Transverse colon (tissue), 4 donors: ENCODE data around the gene SMCR8. TPM values are rescaled to one million over a fixed set of nuclear protein-coding genes. Genes with fewer than 3 reads are reported as not detected.

Experiments used
- DNase-seq: peaks from one replicate; pipeline ENCODE4 v3.0.0-alpha.2; 2019
- H3K27ac ChIP-seq, 4 donors: fragments of 200-600 bp; sonication (generic); 2 replicates each; pipeline ENCODE4 v1.5.1; 2016 to 2018; ENCODE audit warnings: inconsistent platforms in 4 of 4
- H3K27me3 ChIP-seq: fragments of 200-600 bp; sonication (generic); 2 replicates; pipeline ENCODE4 v1.5.1; 2017; ENCODE audit warnings: inconsistent platforms
- H3K36me3 ChIP-seq, 4 donors: fragments of 200-600 bp; sonication (generic); 2 replicates each; pipeline ENCODE4 v1.5.1; 2017 to 2019; ENCODE audit warnings: inconsistent platforms in 4 of 4
- H3K4me1 ChIP-seq, 4 donors: fragments of 200-600 bp; sonication (generic); 2 replicates each; pipeline ENCODE4 v1.5.1; 2017 to 2020; ENCODE audit warnings: inconsistent platforms in 4 of 4
- H3K4me3 ChIP-seq, 4 donors: fragments of 200-600 bp; sonication (generic); 1 replicate in 1 of 4; 2 replicates in 3 of 4; pipeline versions ENCODE4 v1.5.1 to v1.6.1; 2017 to 2019; ENCODE audit warnings: inconsistent platforms in 4 of 4
- H3K9me3 ChIP-seq, 2 donors: fragments of 200-600 bp; sonication (generic); 2 replicates each; pipeline ENCODE4 v1.5.1; 2017 to 2019; ENCODE audit warnings: inconsistent platforms in 2 of 2
- CTCF ChIP-seq, 5 experiments: fragments of 200-600 bp in 3 of 5; fragments of 450-650 bp in 2 of 5; sonication (generic) in 3 of 5; IDR thresholded peaks; 1 replicate in 2 of 5; 2 replicates in 3 of 5; pipeline ENCODE4 v1.5.1; 2016 to 2017; ENCODE audit warnings: antibody characterized with exemption in 5 of 5, inconsistent platforms in 3 of 5, mild to moderate bottlenecking in 2 of 5, moderate library complexity in 1 of 5
- EP300 ChIP-seq: sonication (generic); formaldehyde crosslinking; IDR thresholded peaks from one replicate; pipeline ENCODE4 v1.6.1; 2017; ENCODE audit warnings: antibody characterized with exemption, low read depth
- POLR2A ChIP-seq: fragments of 450-650 bp; IDR thresholded peaks from one replicate; pipeline ENCODE4 v1.6.1; 2016; ENCODE audit warnings: antibody characterized with exemption, mild to moderate bottlenecking, moderate library complexity
- POLR2AphosphoS5 ChIP-seq, 3 donors: sonication (generic); formaldehyde crosslinking; IDR thresholded peaks; one replicate each; pipeline ENCODE4 v1.6.1; 2016; ENCODE audit warnings: antibody characterized with exemption in 3 of 3
- WGBS, 2 donors: methylation state at CpG; one replicate each; pipeline ENCODE4 v1.1.5; 2018; ENCODE audit warnings: low coverage in 1 of 2; 5-methylcytosine and 5-hydroxymethylcytosine counted together
- in situ Hi-C, 4 donors: fragments of 200-750 bp; cut with MboI; loops; one replicate each; pipeline versions ENCODE4 v1.15.0 to v1.15.1; 2017; ENCODE audit warnings: low sequenced_read_pairs in 3 of 4, low pct_ligation_motif_present in 1 of 4, low pct_unique_long_range_greater_than_20kb in 1 of 4
- intact Hi-C: fragments of 100-400 bp; cut with DNase I; formaldehyde crosslinking; loops from one replicate; pipeline ENCODE4 v1.15.1; 2023; ENCODE audit warnings: low total_unique reads
- total RNA-seq, 4 donors: library from RNA; depleted of rRNA; stranded (reverse); fragments of >200 nt; gene quantifications; one replicate each; pipeline ENCODE4 v1.1.0, GENCODE V29; 2016

The SMCR8 gene
- total RNA-seq, 4 donors from 2014 or later, result 12.1 to 20.6 (median 19.6) TPM

- 89% methylated on average over 14 of the region's 14 CpGs; no CpG with 5 or more reads in 1 of the 2 donors for WGBS, 2 donors
- in situ Hi-C loops, result loop anchor here in 1 of 4 donors (10.0 kb wide), 1 partner anchor 55 kb away; no protein-coding TSS in a partner anchor
- Histone ChIP-seq H3K27ac (no peak overlapping the region), H3K27me3 (no peaks in the 10 kb centered on the region), H3K9me3 (no peaks in the 10 kb centered on the region), H3K36me3 (peaks cover 0 to 10% (median 5%) of the 10 kb centered on the region in 4 donors), H3K4me1 (no peaks in the 10 kb centered on the region), H3K4me3 (no peak overlapping the region)
- no peak for DNase-seq
- TF ChIP-seq POLR2A (no peak), CTCF (IDR thresholded peaks at IDR 0.05) (no peak), POLR2AphosphoS5 (IDR thresholded peaks at IDR 0.05) (no peak), EP300 (no peak)
- intact Hi-C loops, result no loop called here
Observed at GRCh38 chr17:18270046-18270931, 44.8 kb upstream of the SMCR8 start.

DNA sequence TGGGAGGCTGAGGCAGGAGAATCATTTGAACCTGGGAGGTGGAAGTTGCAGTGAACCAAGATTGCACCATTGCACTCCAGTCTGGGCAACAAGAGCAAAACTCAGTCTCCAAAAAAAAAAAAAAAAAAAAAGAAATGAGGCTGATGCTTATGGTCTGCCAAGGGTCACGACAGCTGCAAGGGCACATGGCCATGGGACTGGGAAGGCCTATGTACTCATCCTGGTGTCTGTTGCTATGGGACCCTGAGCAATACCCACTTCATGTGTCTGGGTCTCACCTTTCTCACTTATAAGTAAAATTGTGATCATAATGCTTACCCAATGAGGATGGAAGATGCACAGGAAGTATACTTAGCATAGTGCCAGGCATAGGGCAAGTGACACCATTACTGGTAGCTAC lies 38.0 kb upstream of the SMCR8 start:
- Histone ChIP-seq H3K4me3 (no peak overlapping the region), H3K36me3 (peaks cover 0 to 38% (median 15%) of the 10 kb centered on the region in 4 donors), H3K27me3 (no peaks in the 10 kb centered on the region), H3K27ac (no peak overlapping the region), H3K4me1 (no peaks in the 10 kb centered on the region), H3K9me3 (no peaks in the 10 kb centered on the region)
- in situ Hi-C loops (loop anchor here in 1 of 4 donors (10.0 kb wide), 1 partner anchor 62 kb away; no protein-coding TSS in a partner anchor), intact Hi-C loops (no loop called here)
- TF ChIP-seq POLR2A, result no peak
- no peak for TF ChIP-seq EP300
- no peak for TF ChIP-seq CTCF (IDR thresholded peaks at IDR 0.05)
- no peak for TF ChIP-seq POLR2AphosphoS5 (IDR thresholded peaks at IDR 0.05)
- 96 to 100% methylated on average over 1 of the region's 1 CpG for WGBS, 2 donors
- no peak for DNase-seq

GRCh38 chr17:18278867-18279266 lies 36.2 kb upstream of the SMCR8 start:
- Histone ChIP-seq H3K36me3 (peaks cover 0 to 38% (median 19%) of the 10 kb centered on the region in 4 donors), H3K27me3 (no peaks in the 10 kb centered on the region), H3K9me3 (no peaks in the 10 kb centered on the region), H3K27ac (no peak overlapping the region), H3K4me1 (no peaks in the 10 kb centered on the region), H3K4me3 (no peak overlapping the region)
- in situ Hi-C loops (loop anchor here in 1 of 4 donors (10.0 kb wide), 1 partner anchor 64 kb away; no protein-coding TSS in a partner anchor), intact Hi-C loops (no loop called here)
- DNase-seq, result no peak
- TF ChIP-seq POLR2AphosphoS5 (IDR thresholded peaks at IDR 0.05), result no peak
- 88 to 100% methylated on average over 1 to 3 of the region's 3 CpGs for WGBS, 2 donors

DNA sequence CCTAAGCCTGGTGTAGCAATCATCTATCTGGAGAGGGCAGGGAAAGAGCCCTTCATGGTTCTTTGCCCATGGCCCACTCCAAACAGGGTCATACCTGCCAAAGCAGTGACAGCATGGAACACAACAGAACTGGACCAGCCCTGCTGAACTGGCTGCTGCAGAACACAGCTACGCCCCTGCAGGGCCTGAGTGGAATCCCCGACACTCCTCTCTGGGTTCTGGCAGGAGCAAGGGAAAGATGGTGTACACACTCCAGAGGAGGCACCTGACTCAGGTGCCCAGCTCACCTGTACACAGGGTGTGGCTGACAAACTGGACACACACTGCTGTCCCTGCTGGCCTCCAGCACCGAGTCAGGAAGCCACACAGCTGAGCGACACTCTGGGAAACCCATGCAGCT lies 34.8 kb upstream of the SMCR8 start:
- peaks cover 0 to 36% (median 18%) of the 10 kb centered on the region in 4 donors for H3K36me3 ChIP-seq
- no peak for DNase-seq
- 94 to 100% methylated on average over 2 to 4 of the region's 4 CpGs for WGBS, 2 donors
- no peaks in the 10 kb centered on the region for H3K27me3 ChIP-seq
- H3K4me3 ChIP-seq, result no peak overlapping the region
- H3K27ac ChIP-seq, result no peak overlapping the region
- no peaks in the 10 kb centered on the region for H3K9me3 ChIP-seq
- in situ Hi-C loops, result no loop called here
- no peaks in the 10 kb centered on the region for H3K4me1 ChIP-seq
- intact Hi-C loops, result no loop called here
- no peak for TF ChIP-seq EP300
- TF ChIP-seq CTCF (IDR thresholded peaks at IDR 0.05), result no peak
- TF ChIP-seq POLR2A, result no peak
- TF ChIP-seq POLR2AphosphoS5 (IDR thresholded peaks at IDR 0.05), result no peak
